ELF-1 (cell line): Measurements from ENCODE around the gene PARP8.

ENCODE experiments used
- DNase-seq: peaks from one replicate; pipeline ENCODE4 v3.0.0-alpha.2; 2016; ENCODE audit warnings: low read depth, low spot score

The PARP8 gene

GRCh38 chr5:50726475-50727148 lies 60.2 kb downstream of the PARP8 start:
- no peak for DNase-seq

- no peak for DNase-seq
Measured at GRCh38 chr5:50727149-50727496, 60.7 kb downstream of the PARP8 start.

GRCh38 chr5:50727845-50728244 lies 61.4 kb downstream of the PARP8 start:
- DNase-seq = no peak

- DNase-seq = no peak
Measured at GRCh38 chr5:50730336-50730735, 63.9 kb downstream of the PARP8 start.

GRCh38 chr5:50730841-50731240 lies 64.4 kb downstream of the PARP8 start:
- DNase-seq = no peak

GRCh38 chr5:50733741-50734140 lies 67.3 kb downstream of the PARP8 start:
- DNase-seq = no peak

- DNase-seq = peak; percentile 10
Measured at GRCh38 chr5:50738864-50739263, 72.4 kb downstream of the PARP8 start.

- DNase-seq = no peak
Measured at GRCh38 chr5:50740832-50741231, 74.4 kb downstream of the PARP8 start.

- no peak for DNase-seq
Measured at GRCh38 chr5:50744776-50745175, 78.3 kb downstream of the PARP8 start.

GRCh38 chr5:50745221-50745910 lies 78.9 kb downstream of the PARP8 start:
- DNase-seq = no peak

GRCh38 chr5:50749181-50749580 lies 82.7 kb downstream of the PARP8 start:
- DNase-seq = no peak

GRCh38 chr5:50749873-50750272 lies 83.4 kb downstream of the PARP8 start:
- DNase-seq = no peak

GRCh38 chr5:50751064-50751657 lies 84.7 kb downstream of the PARP8 start:
- peak; percentile 35 for DNase-seq

- no peak for DNase-seq
Measured at GRCh38 chr5:50752800-50753199, 86.4 kb downstream of the PARP8 start.

- no peak for DNase-seq
Measured at GRCh38 chr5:50759526-50760270, 93.3 kb downstream of the PARP8 start.

GRCh38 chr5:50763351-50763750 lies 96.9 kb downstream of the PARP8 start:
- DNase-seq = no peak

GRCh38 chr5:50763846-50764245 lies 97.4 kb downstream of the PARP8 start:
- peak; percentile 49 for DNase-seq

GRCh38 chr5:50766042-50766441 lies 99.6 kb downstream of the PARP8 start:
- no peak for DNase-seq

GRCh38 chr5:50766462-50766861 lies 100.0 kb downstream of the PARP8 start:
- no peak for DNase-seq

- no peak for DNase-seq
Measured at GRCh38 chr5:50766967-50767366, 100.5 kb downstream of the PARP8 start.

- DNase-seq = no peak
Measured at GRCh38 chr5:50767588-50767987, 101.2 kb downstream of the PARP8 start.

GRCh38 chr5:50768634-50769033 lies 102.2 kb downstream of the PARP8 start:
- no peak for DNase-seq
